ENCODE measurements around the gene A2M. TPM values are rescaled to one million over a fixed set of nuclear protein-coding genes. Genes with fewer than 3 reads are reported as not detected.
"Not testable (repeated sequence)": the region's sequence is repeated elsewhere in the genome, so short reads cannot be mapped to it uniquely, and the experiment has no call there.

The A2M gene
- 1 to 10 TPM in 2 of 3 donors, not detected in 1; 1.3 to 1.5 TPM for polyA plus RNA-seq

DNA sequence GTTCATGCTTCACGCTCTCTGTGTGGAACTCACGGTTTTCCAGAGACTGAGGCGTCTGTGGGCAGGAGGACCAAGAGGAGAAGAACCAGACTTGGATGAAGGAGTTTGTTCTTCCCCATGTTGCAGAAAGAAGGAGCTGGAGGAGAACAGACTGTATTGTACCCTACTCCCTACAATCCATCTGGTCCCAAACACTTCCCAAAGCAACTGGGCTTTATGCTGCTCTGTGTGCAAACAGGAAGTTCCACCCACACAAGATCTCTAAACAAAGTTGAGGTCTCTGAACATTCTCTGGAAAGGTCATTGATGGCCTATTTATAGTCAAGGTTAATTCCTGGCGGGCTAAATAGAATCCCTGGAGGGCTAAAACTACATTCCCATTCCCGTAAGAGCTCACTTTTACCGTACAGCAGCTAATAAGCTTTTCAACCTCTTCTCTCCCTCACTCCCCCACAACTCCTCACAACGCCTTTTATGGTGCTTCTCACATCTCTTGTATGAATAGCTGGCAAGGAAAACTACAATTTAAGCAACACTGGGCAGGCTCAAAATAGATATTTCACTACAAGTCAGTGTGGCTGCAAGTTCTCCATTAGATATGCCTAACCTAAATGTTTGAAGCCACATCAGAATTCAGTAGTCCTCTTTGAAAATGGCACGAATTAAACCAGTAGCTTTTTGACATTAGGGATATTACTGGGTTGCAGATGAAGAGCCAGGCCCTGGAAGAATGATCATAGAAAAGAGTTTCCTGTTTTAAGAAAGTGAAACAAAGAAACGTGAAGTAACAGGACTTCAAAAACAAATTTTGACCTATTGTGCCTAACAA, at the start of gene A2M:
Gene A2M, minus strand, starts transcription at position 189 of the 829 bp plus-strand sequence. Its CDS starts 70 bp downstream, at position 119.
- no peak for DNase-seq
- Mint-ChIP-seq H3K27ac (peak within 1 kb of the TSS; percentile 2 to 53 (median 42)), H3K9me3 (no peaks in the 10 kb centered on the region), H3K36me3 (peaks cover 4 to 7% (median 6%) of the 10 kb centered on the region in 3 donors), H3K4me3 (no peak within 1 kb of the TSS), H3K27me3 (ENCODE audit: low read depth in 3 of 3) (peaks cover 1 to 5% (median 4%) of the 10 kb centered on the region in 3 donors), H3K4me1 (peaks cover 29% of the 10 kb centered on the region in 2 donors)

DNA sequence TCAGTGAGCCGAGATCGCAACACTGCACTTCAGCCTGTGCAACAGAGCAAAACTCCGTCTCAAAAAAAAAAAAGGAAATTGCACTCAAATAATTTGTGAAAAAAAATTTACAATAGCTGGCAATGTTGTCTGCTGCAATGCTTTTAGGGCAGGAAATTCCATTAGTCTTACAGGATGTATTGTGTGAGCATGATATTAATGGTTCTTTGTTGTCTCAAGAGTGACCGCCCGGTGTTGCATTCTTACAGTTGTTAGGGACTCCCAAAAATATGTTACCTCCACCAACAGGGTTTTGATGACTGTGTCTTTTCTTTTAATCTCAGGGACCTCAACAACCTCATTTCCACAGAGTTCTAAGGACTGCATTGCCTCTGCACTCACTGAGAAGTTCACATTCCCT, 47.7 kb upstream of the A2M start:
- Mint-ChIP-seq H3K4me1 (peaks cover 0 to 5% of the 10 kb centered on the region in 2 donors), H3K27me3 (ENCODE audit: low read depth in 3 of 3) (peaks cover 0 to 4% (median 0%) of the 10 kb centered on the region in 3 donors), H3K36me3 (peaks cover 5 to 21% (median 5%) of the 10 kb centered on the region in 3 donors), H3K4me3 (no peak overlapping the region), H3K9me3 (no peaks in the 10 kb centered on the region), H3K27ac (no peak overlapping the region)
- DNase-seq: no peak

- Mint-ChIP-seq H3K9me3 (no peaks in the 10 kb centered on the region), H3K27me3 (ENCODE audit: low read depth in 3 of 3) (peaks cover 0 to 4% (median 1%) of the 10 kb centered on the region in 3 donors), H3K27ac (no peak overlapping the region), H3K36me3 (peaks cover 3 to 25% (median 16%) of the 10 kb centered on the region in 3 donors), H3K4me3 (no peak overlapping the region), H3K4me1 (peaks cover 0 to 13% of the 10 kb centered on the region in 2 donors)
- no peak for DNase-seq
These were observed 40.4 kb upstream of the A2M start for GRCh38 chr12:9156119-9156518.

DNA sequence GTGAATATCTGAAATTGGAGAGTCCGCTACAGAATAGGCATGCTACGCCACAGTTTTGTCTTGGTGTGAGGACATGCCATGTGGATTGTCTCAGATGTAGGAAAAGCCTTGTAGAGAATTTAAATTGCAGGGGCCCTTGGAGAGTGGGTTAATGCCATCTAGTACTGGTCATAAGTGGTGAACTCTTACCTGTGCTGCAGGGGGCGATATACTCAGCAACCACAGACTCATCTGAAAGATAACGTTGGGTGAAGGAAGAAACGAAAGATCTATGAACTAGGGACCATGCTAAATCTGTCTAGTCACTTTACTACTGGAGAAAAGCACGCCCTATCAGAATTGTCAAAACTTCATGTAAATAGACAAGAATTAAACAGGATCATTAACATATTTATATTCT, 33.7 kb upstream of the A2M start:
- Mint-ChIP-seq H3K4me1 (peaks cover 6 to 23% of the 10 kb centered on the region in 2 donors), H3K9me3 (peaks cover 3 to 20% (median 7%) of the 10 kb centered on the region in 6 donors), H3K36me3 (peaks cover 19 to 38% (median 21%) of the 10 kb centered on the region in 3 donors), H3K4me3 (no peak overlapping the region), H3K27me3 (ENCODE audit: low read depth in 3 of 3) (peaks cover 0 to 3% (median 2%) of the 10 kb centered on the region in 3 donors), H3K27ac (no peak overlapping the region)
- DNase-seq: no peak

DNA sequence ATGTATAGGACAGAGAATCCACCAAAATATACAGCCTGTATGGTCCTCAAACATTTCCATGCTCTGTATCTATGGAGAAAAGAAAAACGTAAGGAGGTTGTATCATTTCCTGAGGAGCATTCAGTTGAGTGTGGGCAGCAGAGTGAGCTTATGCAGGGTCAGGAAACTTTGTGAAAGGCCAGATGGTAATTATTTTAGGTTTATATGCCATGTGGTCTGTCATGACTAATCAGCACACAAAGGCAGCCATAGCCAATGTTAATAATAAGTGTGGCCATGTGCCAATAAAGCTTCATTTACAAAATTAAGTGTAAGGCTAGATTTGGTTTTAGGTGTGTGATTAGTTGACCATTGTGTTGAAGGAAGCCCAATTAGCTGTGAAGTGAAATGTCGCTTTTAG, 33.2 kb upstream of the A2M start:
- Mint-ChIP-seq H3K4me3 (no peak overlapping the region), H3K36me3 (peaks cover 19 to 40% (median 25%) of the 10 kb centered on the region in 3 donors), H3K27ac (no peak overlapping the region), H3K9me3 (peaks cover 4 to 24% (median 8%) of the 10 kb centered on the region in 6 donors), H3K27me3 (ENCODE audit: low read depth in 3 of 3) (peaks cover 0 to 3% (median 3%) of the 10 kb centered on the region in 3 donors), H3K4me1 (peaks cover 10 to 26% of the 10 kb centered on the region in 2 donors)
- DNase-seq: no peak

GRCh38 chr12:9147461-9147860, 31.7 kb upstream of the A2M start:
- Mint-ChIP-seq H3K27ac (peak overlapping the region in 5 of 6 donors; percentile 6 to 68 (median 36)), H3K9me3 (peaks cover 5 to 26% (median 8%) of the 10 kb centered on the region in 6 donors), H3K4me1 (peaks cover 21 to 32% of the 10 kb centered on the region in 2 donors), H3K27me3 (ENCODE audit: low read depth in 3 of 3) (peaks cover 0 to 5% (median 3%) of the 10 kb centered on the region in 3 donors), H3K4me3 (no peak overlapping the region), H3K36me3 (peaks cover 19 to 30% (median 23%) of the 10 kb centered on the region in 3 donors)
- DNase-seq: no peak

DNA sequence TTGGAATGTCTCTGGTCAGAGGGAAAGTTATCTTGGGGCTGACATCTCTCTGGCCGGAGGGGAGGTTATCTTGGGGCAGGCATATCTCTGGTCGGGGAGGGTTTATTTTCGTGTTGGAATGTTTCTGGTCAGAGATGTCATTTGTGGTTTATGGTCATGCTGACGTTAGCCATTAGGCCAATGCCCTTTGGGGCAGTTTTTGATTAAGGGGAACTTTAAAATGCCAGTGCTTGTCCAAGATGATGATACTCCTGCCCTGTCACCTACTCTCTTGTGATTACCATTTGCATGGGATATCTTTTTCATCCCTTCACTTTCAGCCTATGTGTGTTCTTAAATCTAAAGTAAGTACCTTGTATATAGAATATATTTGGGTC, 29.0 kb upstream of the A2M start:
- Mint-ChIP-seq H3K4me1 (peaks cover 27 to 35% of the 10 kb centered on the region in 2 donors), H3K36me3 (peaks cover 17 to 26% (median 23%) of the 10 kb centered on the region in 3 donors)

GRCh38 chr12:9143929-9144729, 28.4 kb upstream of the A2M start:
- peaks cover 15 to 26% (median 23%) of the 10 kb centered on the region in 3 donors for H3K36me3 Mint-ChIP-seq
- H3K4me3 Mint-ChIP-seq: no peak overlapping the region
- H3K4me1 Mint-ChIP-seq: peaks cover 33 to 40% of the 10 kb centered on the region in 2 donors
- peak overlapping the region in 5 of 6 donors; percentile 25 to 58 (median 37) for H3K27ac Mint-ChIP-seq
- peaks cover 5 to 26% (median 8%) of the 10 kb centered on the region in 6 donors for H3K9me3 Mint-ChIP-seq
- peaks cover 0 to 5% (median 3%) of the 10 kb centered on the region in 3 donors for H3K27me3 Mint-ChIP-seq (ENCODE audit: low read depth in 3 of 3)
- no peak for DNase-seq

More for the DNA sequence above, 29.0 kb upstream of the A2M start:
- Mint-ChIP-seq H3K9me3 (peaks cover 5 to 26% (median 8%) of the 10 kb centered on the region in 6 donors), H3K27me3 (ENCODE audit: low read depth in 3 of 3) (peaks cover 0 to 5% (median 1%) of the 10 kb centered on the region in 3 donors), H3K4me3 (no peak overlapping the region), H3K27ac (peak overlapping the region in 2 of 6 donors; percentile 29 to 58)
- DNase-seq: no peak

DNA sequence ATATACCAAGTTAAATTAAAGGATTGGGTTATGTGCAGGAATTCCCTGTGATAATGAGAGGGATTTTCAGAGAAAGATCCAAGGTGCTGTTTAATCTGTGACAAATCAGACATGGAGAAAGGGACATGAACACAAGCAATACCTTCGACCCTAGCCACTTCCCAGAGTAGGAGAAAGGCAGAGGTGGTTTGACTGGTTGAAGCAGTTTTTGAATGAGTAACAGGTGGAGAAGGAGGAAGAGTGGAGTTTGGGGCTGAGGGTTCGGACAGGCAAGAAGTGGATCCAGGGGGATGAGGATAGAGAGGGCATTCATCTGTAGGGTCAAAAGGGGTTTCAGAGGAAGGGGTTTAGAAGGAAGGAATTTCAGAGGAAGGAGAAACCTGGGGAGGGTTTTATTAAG, 27.4 kb upstream of the A2M start:
- H3K4me3 Mint-ChIP-seq: no peak overlapping the region
- peaks cover 5 to 26% (median 8%) of the 10 kb centered on the region in 6 donors for H3K9me3 Mint-ChIP-seq
- no peak for DNase-seq
- H3K27me3 Mint-ChIP-seq (ENCODE audit: low read depth in 3 of 3): peaks cover 0 to 5% (median 2%) of the 10 kb centered on the region in 3 donors
- H3K36me3 Mint-ChIP-seq: peaks cover 15 to 26% (median 23%) of the 10 kb centered on the region in 3 donors
- H3K27ac Mint-ChIP-seq: no peak overlapping the region
- peaks cover 41 to 45% of the 10 kb centered on the region in 2 donors for H3K4me1 Mint-ChIP-seq

GRCh38 chr12:9139588-9140290, 24.0 kb upstream of the A2M start:
- Mint-ChIP-seq H3K9me3 (peaks cover 0 to 10% (median 3%) of the 10 kb centered on the region in 6 donors), H3K27ac (peak overlapping the region in 1 of 6 donors; percentile 38), H3K36me3 (peaks cover 2 to 13% (median 9%) of the 10 kb centered on the region in 3 donors), H3K4me1 (peaks cover 32 to 39% of the 10 kb centered on the region in 2 donors)
- not testable (repeated sequence) for H3K4me3 Mint-ChIP-seq; DNase-seq; H3K27me3 Mint-ChIP-seq (ENCODE audit: low read depth in 3 of 3)

DNA sequence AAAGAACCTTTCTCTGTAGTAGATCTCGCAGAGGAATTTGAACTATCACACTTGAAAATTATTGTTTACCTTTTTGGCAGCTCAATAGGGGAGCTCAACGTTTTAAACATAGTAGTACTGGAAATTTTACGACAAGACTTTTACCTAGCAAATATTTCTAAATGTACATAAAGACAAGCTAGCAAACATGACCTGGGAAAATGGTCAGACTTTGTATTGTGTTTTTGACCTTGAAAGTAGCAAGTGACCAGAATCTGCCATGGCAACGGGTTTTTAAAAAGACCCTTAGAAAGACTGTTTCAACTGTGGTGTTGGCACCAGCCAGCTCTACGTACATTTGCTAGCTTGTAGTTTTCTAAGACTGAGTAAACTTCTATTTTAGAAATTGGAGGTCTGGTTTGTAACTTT, 20.2 kb upstream of the A2M start:
- Mint-ChIP-seq H3K9me3 (no peaks in the 10 kb centered on the region), H3K27me3 (ENCODE audit: low read depth in 3 of 3) (peaks cover 0 to 3% (median 2%) of the 10 kb centered on the region in 3 donors), H3K36me3 (no peaks in the 10 kb centered on the region), H3K4me1 (peaks cover 19 to 29% of the 10 kb centered on the region in 2 donors), H3K27ac (no peak overlapping the region), H3K4me3 (no peak overlapping the region)
- no peak for DNase-seq

GRCh38 chr12:9134981-9135628, 19.4 kb upstream of the A2M start:
- no peak for DNase-seq
- Mint-ChIP-seq H3K27me3 (ENCODE audit: low read depth in 3 of 3) (peaks cover 0 to 3% (median 2%) of the 10 kb centered on the region in 3 donors), H3K4me1 (peaks cover 18 to 29% of the 10 kb centered on the region in 2 donors), H3K9me3 (no peaks in the 10 kb centered on the region), H3K27ac (no peak overlapping the region), H3K36me3 (peaks cover 0 to 5% (median 3%) of the 10 kb centered on the region in 3 donors), H3K4me3 (no peak overlapping the region)

Data from immature natural killer cell (primary cell).